Endometrial microvascular endothelial cells (primary cell): ENCODE results near the gene IL2RA. TPM values are rescaled to one million over a fixed set of nuclear protein-coding genes. Genes with fewer than 3 reads are reported as not detected.
"Not testable (repeated sequence)": the region's sequence is repeated elsewhere in the genome, so short reads cannot be mapped to it uniquely, and the experiment has no call there.

Source experiments
- in situ Hi-C: cut with HindIII; loops from 2 replicates; pipeline ENCODE4 v1.10.0; 2017; ENCODE audit warnings: low sequenced_read_pairs, low pct_unique_long_range_greater_than_20kb; ENCODE audit errors: inconsistent ontology term
- total RNA-seq: library from RNA; depleted of rRNA; stranded (reverse); fragments of >200 nt; gene quantifications from one replicate; pipeline ENCODE4 v1.2.3, GENCODE V29; 2015; ENCODE audit errors: inconsistent ontology term

IL2RA gene
- total RNA-seq, 1 donor from 2014 or later: not detected

DNA sequence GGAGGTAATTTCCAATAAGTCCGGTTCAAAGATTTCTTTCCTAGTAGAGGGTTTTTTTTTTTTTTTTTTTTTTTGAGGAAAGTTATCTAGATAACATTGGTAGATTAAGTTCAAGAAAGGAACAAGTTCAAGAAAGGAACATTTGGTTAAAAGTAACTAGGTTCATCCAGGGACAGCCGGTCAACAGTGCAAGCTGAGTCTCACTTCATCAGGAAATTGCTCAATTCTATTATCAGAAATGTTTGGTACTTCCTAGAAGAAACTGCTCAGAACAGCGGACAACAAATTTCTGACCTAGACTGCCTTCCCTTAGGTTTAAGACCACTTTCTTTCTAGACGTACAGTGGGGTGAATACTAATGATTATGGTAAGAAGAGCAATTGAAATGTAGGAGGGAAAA is 3.7 kb upstream of the IL2RA start:
- in situ Hi-C loops: no loop called here

DNA sequence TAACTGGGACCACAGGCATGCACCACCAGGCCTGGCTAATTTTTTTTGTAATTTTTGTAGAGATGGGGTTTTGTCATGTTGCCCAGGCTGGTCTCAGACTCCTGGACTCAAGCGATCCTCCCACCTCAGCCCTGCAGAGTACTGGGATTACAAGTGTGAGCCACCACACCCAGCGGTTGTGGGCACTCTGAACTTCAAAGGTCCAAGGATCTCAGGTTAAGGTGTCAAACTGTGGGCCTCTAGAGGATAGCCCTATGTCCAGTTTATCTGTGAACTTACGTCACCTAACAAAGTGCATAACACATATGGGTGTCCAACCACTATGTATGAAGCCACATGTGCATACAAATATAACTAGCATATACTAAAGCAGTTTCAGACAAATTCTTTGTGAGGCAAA is 3.2 kb upstream of the IL2RA start:
- in situ Hi-C loops: no loop called here

DNA sequence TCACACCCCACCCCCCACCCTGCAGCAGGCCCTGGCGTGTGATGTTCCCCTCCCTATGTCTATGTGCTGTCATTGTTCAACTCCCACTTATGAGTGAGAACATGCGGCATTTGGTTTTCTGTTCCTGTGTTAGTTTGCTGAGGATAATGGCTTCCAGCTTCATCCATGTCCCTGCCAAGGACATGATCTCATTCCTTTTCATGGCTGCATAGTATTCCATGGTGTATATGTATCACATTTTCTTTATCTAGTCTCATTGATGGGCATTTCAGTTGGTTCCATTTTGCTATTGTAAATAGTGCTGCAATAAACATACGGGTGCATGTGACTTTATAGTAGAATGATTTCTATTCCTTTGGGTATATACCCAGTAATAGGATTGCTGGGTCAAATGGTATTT is 2.6 kb upstream of the IL2RA start:
- in situ Hi-C loops: not testable (repeated sequence)

DNA sequence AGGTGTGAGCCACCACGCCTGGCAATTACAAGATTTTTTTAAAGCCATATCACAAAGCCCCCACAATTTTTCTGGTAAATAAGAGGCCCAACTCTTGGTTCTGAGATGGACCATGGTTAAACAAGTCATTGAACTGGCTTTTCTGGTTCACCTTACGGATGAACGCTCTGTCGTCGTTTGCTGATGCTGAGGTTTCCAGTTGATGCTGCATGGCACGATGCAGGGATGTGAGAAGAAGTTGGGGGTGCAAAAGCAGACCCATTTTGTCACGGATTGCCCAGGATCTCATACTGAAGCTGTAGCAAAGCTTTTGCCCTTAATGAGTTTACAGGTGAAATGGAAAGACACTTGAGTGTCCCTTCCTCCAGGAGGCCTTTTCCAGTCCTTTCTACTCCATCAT is 2.0 kb upstream of the IL2RA start:
- in situ Hi-C loops: no loop called here

DNA sequence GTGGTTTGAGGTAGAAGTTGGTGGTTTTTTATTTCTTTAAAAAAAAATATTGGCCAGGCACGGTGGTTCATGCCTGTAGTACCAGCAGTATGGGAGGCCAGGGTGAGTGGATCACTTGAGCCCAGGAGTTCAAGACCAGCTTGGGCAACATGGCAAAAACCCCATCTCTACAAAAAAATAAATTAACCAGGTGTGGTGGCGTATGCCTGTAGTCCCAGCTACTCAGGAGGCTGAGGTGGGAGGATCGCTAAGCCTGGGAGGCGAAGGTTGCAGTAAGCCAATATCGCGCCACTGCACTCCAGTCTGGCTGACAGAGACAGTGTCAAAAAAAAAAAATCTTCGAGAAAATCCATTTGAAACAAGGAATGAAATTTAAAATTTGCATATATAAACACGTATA is 1.1 kb downstream of the IL2RA start:
- in situ Hi-C loops: no loop called here

DNA sequence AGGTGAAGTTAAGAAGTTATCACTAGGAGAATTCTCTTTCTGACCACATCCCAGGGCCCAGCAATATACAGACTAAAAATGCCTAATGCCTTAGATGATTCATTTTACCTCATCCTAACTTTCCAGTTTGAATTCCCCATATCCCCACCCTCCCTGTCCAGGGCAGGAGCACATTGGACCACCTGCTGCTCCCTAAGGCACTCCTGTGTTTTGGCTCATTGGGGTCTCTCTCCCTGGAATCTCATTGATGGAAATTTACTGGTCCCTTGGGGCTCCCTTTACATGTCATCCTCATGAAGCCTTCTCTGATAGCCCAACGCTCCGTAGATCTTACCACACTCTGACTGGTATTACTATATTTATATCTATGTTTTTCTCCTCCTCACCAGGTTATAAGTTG is 2.7 kb downstream of the IL2RA start:
- in situ Hi-C loops: no loop called here

DNA sequence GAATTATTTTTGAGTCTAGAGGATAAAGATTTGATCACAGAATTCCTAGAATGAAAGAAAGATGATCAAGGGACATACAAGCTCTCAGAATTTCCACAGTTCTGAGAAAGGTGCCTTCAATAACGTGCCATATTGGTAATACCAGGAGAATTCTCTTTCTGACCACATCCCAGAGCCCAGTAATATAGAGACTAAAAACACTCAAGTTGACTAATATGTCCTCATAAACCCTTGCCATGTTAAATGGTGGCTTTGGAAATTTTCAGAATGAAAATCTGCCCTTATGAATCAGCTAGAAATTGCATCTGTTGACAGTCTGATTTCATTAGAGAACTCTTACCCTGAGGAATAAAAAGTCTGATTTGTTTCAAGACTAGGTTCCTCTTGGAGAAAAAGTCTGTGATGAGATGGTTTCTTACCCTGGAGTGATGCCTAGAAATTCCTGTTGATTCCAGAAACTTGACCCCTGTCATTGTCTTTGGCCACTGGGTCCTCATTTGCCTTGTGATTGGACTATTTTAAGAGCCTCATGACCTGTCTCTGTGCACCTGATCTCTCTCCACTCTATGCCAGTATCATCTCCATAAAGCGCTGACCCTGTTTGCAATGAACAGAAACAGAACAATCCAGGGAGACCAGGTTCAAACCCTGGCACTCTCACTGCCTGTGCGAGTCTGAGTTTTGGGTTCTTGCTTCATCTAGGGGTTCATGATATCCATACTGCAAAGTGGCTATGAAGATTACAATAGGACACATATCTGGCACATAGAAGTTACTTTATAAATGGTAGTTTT is 3.3 kb downstream of the IL2RA start:
- in situ Hi-C loops: no loop called here

DNA sequence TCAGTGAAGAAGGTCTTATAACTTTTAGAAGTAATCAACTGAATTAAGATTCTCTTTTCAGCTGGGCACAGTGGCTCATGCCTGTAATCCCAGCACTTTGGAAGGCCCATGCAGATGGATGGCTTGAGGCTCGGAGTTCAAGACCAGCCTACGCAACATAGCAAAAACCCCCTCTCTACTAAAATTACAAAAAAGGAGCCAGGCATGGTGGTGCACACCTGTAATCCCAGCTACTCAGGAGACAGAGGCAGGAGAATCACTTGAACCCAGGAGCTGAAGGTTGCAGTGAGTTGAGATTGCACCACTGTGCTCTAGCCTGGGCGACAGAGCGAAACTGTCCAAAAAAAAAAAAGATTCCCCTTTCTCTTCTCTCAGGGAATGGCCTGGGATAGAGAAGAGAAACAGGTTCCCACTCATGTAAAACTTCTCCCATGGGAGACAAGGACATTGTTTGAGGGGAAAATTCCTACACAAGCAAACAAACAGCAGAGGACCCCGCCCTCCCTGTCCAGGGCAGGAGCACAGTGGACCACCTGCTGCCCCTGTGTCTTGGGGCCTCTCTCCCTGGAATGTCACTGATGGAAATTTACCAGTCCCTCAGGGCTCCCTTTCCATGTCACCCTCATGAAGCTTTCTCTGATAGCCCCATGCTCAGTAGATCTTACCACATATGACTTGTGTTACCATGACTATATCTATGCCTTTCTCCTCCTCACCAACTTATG is 5.6 kb downstream of the IL2RA start:
- in situ Hi-C loops: no loop called here

DNA sequence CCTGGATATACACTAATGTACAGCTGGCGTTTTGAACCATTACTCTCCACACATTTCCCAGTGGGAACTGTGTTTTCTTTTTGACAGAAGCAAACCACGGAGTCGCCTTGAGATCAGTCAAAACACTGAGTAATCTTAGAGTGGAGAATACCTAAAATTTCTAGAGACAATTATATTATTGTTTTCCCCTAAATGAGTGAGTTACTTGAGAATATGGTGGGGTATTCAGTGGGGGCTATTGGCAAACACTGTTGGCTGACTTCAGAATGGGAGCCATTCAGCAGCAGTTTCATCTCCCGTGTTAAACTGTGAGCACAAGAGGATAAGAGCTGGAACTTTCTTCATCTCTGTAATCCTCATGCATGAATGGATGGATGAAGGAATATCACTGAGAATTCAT is 6.2 kb downstream of the IL2RA start:
- in situ Hi-C loops: no loop called here

DNA sequence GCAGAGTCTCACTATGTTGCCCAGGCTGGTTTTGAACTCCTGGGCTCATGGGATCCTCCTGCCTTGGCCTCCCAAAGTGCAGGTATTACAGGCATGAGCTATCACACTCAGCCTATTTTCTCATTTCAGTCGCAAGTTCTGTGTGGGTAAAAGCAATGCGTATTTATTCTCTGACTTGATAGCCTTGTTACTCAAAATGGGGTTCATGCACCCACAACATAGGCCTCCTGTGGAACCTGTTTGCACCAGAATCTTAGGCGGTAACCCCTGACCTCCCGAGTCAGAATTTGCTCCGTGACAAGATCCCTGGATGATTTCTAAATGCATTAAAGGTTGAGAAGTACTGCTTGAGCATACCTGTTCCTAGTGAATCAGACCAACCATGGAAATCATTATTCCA is 7.3 kb downstream of the IL2RA start:
- in situ Hi-C loops: no loop called here

DNA sequence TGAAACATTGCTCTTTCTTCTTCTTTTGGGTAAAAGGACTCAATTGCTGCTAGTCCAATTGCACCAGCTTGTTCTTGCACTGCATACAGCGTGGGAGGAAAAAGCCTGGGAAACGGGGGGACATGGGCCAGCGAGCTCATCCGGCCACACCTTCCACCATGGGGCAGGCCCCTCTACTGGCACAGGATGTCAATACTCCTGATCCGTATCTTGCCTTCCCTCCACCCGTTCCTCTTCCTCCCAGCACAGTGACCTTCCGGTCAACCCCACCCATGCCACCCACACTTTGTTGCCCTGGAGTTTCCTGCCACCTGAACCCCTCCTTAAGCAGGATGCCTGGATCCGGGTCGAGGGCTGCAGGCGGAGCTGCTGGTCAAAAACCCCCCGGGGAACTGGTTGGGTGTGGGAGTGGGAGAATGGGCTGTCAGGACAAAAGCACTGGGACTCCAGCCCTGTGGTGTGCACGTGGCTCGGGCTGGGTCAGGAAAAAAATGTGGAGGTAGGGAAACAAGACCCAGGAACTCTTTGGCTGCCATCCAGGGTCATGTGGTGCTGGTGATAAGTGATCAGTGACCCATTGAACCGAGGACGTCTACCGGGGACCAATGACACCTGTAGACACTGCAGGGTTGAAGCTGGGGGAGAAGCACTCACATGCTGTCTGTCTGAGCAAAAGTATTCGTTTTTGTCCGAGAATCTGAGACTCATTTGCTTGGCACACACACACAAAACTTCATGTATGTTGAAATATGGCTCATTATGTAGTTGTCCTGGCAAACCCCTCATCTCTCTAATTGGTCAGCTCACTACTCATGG is 8.1 kb downstream of the IL2RA start:
- in situ Hi-C loops: no loop called here

DNA sequence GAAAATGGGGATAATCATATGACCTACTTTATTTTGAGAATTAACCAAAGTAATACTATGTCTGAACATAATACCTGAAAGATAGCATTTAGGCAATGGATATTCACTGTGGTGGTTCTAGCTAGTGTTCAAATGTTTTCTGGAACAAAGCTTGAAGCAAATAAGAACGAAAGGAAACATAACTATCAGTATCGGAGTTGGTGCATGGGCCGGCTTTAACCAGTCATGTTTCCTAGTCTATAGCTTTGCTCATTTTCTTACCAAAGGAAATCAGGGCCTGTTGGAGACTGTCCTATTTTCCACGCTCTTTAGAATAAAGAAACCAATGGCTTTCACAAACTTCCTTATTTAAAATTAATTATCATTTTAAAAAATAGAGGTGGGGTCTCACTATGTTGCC is 8.9 kb downstream of the IL2RA start:
- in situ Hi-C loops: no loop called here

DNA sequence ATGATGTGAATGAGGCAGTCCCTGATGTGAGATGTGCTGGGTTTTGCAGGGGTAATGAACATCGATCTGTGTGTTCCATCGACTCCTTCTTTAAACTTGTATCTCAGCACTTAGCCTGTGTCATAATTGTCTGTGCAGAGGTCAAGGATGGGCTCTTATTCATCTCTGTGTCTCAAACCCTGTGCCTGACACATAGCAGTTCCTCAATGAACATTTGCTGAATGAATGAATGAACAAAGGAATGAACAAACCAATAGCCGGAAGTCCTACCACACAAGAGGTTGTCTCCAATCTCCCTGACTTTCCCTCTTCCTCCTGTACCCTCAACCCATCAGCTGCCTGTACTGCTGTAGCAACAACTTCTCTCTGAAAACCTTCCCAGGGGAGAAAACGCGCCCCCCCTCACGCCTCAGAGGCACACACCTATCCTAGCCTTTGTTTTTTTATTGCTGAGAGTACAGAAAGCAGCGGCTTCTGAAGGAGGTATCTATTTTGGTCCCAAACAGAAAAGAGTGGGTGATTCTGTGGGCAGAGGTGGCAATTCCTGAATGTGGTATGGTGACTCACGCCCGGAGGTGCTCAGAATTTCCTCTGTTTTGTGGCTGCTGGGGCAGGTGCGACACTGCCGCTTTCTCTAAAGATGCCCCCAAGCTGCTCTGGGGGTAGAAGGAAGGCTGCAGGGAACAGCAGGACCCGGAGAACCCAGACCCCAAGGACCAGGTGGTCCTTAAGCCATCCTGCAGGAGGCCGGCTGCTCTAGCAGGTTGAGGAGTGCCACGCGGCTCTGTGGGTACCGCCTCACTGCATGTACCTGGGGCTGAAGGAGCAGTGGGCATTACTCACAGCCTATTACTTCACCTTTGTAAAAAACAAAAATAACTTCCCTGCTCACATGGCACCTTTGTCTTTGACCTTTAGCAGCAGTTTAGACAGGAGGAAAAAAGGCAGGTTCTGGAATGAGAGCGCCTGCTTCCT is 9.6 kb downstream of the IL2RA start:
- in situ Hi-C loops: no loop called here

DNA sequence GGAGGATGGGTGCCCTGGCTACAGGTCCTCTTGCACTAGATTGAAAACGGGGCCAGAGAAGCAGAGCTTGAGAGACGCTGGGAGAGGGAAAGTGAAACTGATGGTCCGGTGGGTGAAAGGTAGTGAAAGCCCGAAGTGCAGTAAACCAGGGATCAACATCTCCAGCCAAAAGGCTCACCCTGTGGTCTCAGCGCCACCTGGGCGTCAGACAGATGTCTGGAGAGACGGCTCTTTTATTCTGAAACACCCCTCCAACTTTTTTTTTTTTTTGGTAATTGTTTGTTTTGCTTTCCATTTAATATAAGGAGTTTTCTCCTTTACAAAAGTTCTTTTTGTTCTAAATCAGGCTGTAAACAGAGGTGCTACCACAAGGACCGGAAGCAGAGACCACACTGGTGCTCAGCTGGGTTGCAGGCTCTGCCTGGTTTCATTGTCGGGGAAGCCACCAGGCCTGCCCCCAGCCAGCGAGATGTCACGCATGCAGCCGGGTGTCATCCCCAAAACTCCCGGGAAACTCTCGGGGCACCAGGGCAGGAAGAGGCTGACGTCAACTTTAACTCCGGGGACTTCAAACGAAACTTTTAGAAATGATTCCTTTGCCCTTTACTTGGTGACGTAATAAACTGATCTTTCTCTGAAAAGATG is 11.2 kb downstream of the IL2RA start:
- in situ Hi-C loops: no loop called here

DNA sequence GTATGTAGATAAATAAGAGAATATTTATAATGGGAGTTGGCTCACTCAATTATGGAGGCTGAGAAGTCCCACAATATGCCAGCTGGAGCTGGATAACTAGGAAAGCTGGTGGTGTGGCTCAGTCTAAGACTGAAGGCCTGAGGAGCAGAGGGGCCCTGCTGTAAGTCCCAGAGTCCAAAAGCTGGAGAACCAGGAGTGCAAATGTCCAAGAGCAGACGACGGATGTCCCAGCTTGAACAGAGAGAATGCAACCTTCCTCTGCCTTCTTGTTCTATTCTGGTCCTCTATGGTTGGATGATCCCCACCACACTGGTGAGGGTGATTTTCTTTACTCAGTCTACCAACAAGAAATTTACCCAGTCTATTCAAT is 13.2 kb downstream of the IL2RA start:
- in situ Hi-C loops: no loop called here

DNA sequence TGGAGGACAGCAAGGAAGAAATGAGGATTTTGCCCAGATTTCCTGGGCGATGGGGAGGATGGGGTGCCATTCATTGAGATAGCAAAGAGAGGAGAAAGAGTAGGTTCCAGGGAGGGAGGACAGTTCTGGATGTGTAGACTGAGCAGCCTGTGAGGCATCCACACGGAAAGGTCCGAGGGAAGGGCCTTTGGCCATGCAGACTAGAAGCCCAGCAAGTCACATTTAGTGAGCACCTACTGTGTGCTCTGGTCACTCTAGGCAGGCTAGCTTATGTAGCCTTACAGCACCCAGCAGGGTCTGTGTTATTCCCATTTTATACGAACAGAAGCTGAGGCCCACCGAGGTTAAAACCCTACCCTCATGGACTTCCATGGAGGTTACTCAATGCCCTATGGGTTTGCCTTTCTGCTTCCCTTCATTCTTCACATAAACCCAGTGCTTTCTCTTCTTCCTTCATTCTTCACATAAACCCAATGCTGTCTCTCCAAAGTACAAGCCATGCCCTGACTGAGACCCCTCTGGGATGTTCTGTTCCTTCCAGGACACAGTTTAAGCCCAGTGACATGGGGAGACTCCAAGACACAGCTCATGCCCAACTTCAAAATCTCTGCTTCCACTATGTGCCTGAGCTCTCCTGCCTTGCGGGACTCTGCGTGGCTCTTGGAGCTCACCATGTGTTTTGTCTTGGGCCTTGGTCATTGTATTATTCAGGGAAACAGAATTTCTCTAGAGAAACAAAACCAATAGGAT is 13.7 kb downstream of the IL2RA start:
- in situ Hi-C loops: no loop called here

DNA sequence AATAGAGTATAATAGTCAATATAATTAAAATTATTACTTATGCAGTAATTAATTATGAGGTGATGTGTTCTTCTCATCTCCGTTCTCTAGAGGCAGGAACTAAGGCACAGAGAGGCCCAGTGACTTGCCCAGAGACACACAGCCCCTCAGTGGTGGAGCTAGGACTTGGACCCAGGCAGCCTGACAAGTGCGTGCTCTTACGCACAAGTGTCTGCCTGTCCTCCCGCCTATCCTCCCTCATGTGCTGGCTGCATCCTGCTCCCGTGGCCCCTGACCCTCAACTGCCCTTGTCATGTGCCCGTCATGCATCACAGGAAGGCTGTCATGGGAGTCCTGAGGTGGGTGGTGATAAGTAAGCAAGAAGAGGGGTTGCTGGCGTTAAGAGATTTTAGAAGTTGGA is 14.3 kb downstream of the IL2RA start:
- in situ Hi-C loops: no loop called here
